HCEC 1CT (cell line): ENCODE data around the gene GPHN.
"Not testable (repeated sequence)": the region's sequence is repeated elsewhere in the genome, so short reads cannot be mapped to it uniquely, and the experiment has no call there.

Experiments
- DNase-seq: peaks from one replicate; pipeline ENCODE4 v3.0.0-alpha.2; 2017

The GPHN gene

GRCh38 chr14:66827182-66827581 is 319.2 kb downstream of the GPHN start:
- DNase-seq: no peak

GRCh38 chr14:66831173-66831572 is 323.2 kb downstream of the GPHN start:
- no peak for DNase-seq

- no peak for DNase-seq
Measured at GRCh38 chr14:66833816-66834215, 325.9 kb downstream of the GPHN start.

- not testable (repeated sequence) for DNase-seq
Measured at GRCh38 chr14:66837436-66837835, 329.5 kb downstream of the GPHN start.

GRCh38 chr14:66842911-66843512 is 335.1 kb downstream of the GPHN start:
- no peak for DNase-seq

- DNase-seq: no peak
Measured at GRCh38 chr14:66850258-66850888, 342.4 kb downstream of the GPHN start.

- no peak for DNase-seq
Measured at GRCh38 chr14:66853311-66853710, 345.4 kb downstream of the GPHN start.

GRCh38 chr14:66857867-66858266 is 349.9 kb downstream of the GPHN start:
- DNase-seq: no peak

- DNase-seq: no peak
Measured at GRCh38 chr14:66859063-66859671, 351.2 kb downstream of the GPHN start.

- no peak for DNase-seq
Measured at GRCh38 chr14:66881596-66881995, 373.6 kb downstream of the GPHN start.

GRCh38 chr14:66884149-66884548 is 376.2 kb downstream of the GPHN start:
- DNase-seq: no peak

GRCh38 chr14:66900719-66901118 is 392.8 kb downstream of the GPHN start:
- no peak for DNase-seq

- peak; percentile 24 for DNase-seq
Measured at GRCh38 chr14:66910311-66910840, 402.4 kb downstream of the GPHN start.

GRCh38 chr14:66916421-66916820 is 408.5 kb downstream of the GPHN start:
- DNase-seq: no peak

GRCh38 chr14:66918527-66918926 is 410.6 kb downstream of the GPHN start:
- DNase-seq: no peak

GRCh38 chr14:66920196-66920595 is 412.2 kb downstream of the GPHN start:
- DNase-seq: peak; percentile 41

- DNase-seq: no peak
Measured at GRCh38 chr14:66923251-66923650, 415.3 kb downstream of the GPHN start.

- DNase-seq: no peak
Measured at GRCh38 chr14:66939409-66939808, 431.5 kb downstream of the GPHN start.

GRCh38 chr14:66944872-66945271 is 436.9 kb downstream of the GPHN start:
- DNase-seq: no peak

- DNase-seq: no peak
Measured at GRCh38 chr14:66955159-66955558, 447.2 kb downstream of the GPHN start.

GRCh38 chr14:66959437-66960050 is 451.6 kb downstream of the GPHN start:
- no peak for DNase-seq

- DNase-seq: peak; percentile 83
Measured at GRCh38 chr14:66965831-66966230, 457.9 kb downstream of the GPHN start.

- no peak for DNase-seq
Measured at GRCh38 chr14:66972469-66972868, 464.5 kb downstream of the GPHN start.
